ENCODE measurements around the gene CATSPERZ.

DNA sequence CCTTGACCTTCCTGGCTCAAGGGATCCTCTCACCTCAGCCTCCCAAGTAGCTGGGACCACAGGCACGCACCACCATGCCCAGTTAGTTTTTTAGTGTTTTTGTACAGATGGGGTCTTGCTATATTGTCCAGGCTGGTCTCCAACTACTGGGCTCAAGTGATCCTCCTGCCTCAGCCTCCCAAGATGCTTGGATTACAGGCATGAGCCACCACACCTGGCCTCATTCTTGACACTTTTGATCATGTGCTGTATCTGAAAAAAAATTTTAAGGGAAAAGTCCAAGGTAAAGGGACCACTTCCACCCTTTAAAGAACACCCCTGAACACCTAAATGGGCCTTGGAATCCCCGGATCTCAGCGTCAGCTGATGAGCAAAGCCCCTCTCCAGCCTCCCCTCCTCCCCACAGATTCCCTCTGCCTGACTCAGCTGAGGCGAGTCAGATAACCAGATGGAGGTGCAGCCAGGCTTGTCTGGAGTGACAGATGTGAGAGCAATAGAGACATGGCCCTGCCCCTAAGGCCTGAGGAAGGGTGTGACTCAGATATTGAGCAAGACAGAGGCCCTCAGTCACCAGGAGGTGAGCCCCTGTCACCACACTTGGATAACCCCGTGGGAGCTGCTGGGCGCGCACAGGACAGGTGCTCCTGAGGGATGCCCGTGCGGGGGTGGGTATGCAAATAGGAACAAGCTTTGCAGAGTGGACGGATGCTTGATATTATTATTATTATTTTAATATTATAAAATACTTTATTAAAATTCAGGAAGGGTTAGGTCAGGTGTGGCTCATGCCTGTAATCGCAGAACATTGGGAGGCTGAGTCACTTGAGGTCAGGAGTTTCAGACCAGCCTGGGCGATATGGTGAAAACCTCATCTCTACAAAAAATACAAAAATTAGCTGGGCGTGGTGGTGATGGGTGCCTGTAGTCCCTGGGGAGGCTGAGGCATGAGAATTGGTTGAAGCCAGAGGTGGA, 34.9 kb downstream of the CATSPERZ start:
- TF ChIP-seq, protein P1, sequence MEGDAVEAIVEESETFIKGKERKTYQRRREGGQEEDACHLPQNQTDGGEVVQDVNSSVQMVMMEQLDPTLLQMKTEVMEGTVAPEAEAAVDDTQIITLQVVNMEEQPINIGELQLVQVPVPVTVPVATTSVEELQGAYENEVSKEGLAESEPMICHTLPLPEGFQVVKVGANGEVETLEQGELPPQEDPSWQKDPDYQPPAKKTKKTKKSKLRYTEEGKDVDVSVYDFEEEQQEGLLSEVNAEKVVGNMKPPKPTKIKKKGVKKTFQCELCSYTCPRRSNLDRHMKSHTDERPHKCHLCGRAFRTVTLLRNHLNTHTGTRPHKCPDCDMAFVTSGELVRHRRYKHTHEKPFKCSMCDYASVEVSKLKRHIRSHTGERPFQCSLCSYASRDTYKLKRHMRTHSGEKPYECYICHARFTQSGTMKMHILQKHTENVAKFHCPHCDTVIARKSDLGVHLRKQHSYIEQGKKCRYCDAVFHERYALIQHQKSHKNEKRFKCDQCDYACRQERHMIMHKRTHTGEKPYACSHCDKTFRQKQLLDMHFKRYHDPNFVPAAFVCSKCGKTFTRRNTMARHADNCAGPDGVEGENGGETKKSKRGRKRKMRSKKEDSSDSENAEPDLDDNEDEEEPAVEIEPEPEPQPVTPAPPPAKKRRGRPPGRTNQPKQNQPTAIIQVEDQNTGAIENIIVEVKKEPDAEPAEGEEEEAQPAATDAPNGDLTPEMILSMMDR (IDR thresholded peaks at IDR 0.05; ENCODE audit: low read depth, low read length): no peak
- TF ChIP-seq, protein P2, sequence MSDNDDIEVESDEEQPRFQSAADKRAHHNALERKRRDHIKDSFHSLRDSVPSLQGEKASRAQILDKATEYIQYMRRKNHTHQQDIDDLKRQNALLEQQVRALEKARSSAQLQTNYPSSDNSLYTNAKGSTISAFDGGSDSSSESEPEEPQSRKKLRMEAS (IDR thresholded peaks at IDR 0.05; ENCODE audit: low read depth, low read length): peak; percentile 77
- TF ChIP-seq POLR2A (IDR thresholded peaks at IDR 0.05; ENCODE audit: extremely low read depth, insufficient read length) (no peak), MYC (IDR thresholded peaks at IDR 0.05; ENCODE audit: low read depth, low read length) (peak; percentile 60; the same call in 1 of the 2 replicates)
